Neutrophil (primary cell): ENCODE data around the gene GPR146.
A peak's percentile ranks its signal among the peaks of the same experiment; 100 is the strongest.

ENCODE experiments used
- H3K27ac ChIP-seq: fragments of 200-600 bp; sonication (generic); 2 replicates; pipeline ENCODE4 v1.5.1; 2016; ENCODE audit warnings: mild to moderate bottlenecking, moderate library complexity
- H3K27me3 ChIP-seq: fragments of 200-600 bp; sonication (generic); 2 replicates; pipeline ENCODE4 v1.6.0; 2016; ENCODE audit warnings: mild to moderate bottlenecking
- H3K36me3 ChIP-seq: fragments of 200-600 bp; sonication (generic); 2 replicates; pipeline ENCODE4 v1.5.1; 2017
- H3K4me1 ChIP-seq, 2 experiments: fragments of 200-600 bp in 1 of 2; sonication (generic) in 1 of 2; 1 replicate in 1 of 2; 2 replicates in 1 of 2; pipeline versions ENCODE4 v1.5.1 to v1.6.1; 2013 to 2016; ENCODE audit warnings: low read depth in 1 of 2, low read length in 1 of 2, mild to moderate bottlenecking in 1 of 2, moderate library complexity in 1 of 2; ENCODE audit not compliant: control insufficient read depth in 1 of 2, insufficient read depth in 1 of 2
- H3K4me3 ChIP-seq, 2 experiments: fragments of 200-600 bp in 1 of 2; sonication (generic) in 1 of 2; 1 replicate in 1 of 2; 2 replicates in 1 of 2; pipeline ENCODE4 v1.5.1; 2013 to 2016; ENCODE audit warnings: low read depth in 1 of 2, low read length in 1 of 2, mild to moderate bottlenecking in 1 of 2, moderate library complexity in 1 of 2
- H3K9me3 ChIP-seq: fragments of 200-600 bp; sonication (generic); 2 replicates; pipeline ENCODE4 v1.5.1; 2016
- CTCF ChIP-seq: fragments of 200-600 bp; sonication (generic); IDR thresholded peaks from 2 replicates; pipeline ENCODE4 v1.5.1; 2016; ENCODE audit warnings: antibody characterized with exemption

GPR146 gene

DNA sequence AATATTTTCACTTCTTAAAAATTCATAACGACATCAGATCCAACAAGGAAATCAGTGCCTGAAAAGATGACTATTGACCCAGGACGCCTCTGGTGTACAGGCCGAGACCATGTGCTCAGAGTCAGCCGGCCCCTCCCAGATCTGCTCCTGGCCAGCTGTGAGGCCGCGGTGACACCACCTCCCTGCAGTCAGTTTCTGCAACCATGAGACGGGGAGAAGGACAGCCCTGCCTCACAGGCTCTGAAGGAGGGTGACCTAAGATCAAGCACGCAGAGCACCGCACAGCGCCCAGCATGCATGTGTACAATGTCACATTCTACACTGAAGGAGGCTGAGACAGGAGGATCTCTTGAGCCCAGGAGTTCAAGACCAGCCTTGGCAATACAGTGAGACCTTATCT is 40.9 kb downstream of the GPR146 start:
- Histone ChIP-seq H3K27me3 (peaks cover 24% of the 10 kb centered on the region), H3K4me3 (no peak overlapping the region), H3K9me3 (no peaks in the 10 kb centered on the region), H3K27ac (no peak overlapping the region), H3K36me3 (no peaks in the 10 kb centered on the region), H3K4me1 (peaks cover 5 to 8% of the 10 kb centered on the region in 2 experiments)
- no peak for TF ChIP-seq CTCF

GRCh38 chr7:1085910-1086421 is 41.6 kb downstream of the GPR146 start:
- TF ChIP-seq CTCF, result no peak
- Histone ChIP-seq H3K27me3 (peaks cover 24% of the 10 kb centered on the region), H3K27ac (no peak overlapping the region), H3K9me3 (no peaks in the 10 kb centered on the region), H3K4me1 (peaks cover 5 to 8% of the 10 kb centered on the region in 2 experiments), H3K4me3 (no peak overlapping the region), H3K36me3 (no peaks in the 10 kb centered on the region)

DNA sequence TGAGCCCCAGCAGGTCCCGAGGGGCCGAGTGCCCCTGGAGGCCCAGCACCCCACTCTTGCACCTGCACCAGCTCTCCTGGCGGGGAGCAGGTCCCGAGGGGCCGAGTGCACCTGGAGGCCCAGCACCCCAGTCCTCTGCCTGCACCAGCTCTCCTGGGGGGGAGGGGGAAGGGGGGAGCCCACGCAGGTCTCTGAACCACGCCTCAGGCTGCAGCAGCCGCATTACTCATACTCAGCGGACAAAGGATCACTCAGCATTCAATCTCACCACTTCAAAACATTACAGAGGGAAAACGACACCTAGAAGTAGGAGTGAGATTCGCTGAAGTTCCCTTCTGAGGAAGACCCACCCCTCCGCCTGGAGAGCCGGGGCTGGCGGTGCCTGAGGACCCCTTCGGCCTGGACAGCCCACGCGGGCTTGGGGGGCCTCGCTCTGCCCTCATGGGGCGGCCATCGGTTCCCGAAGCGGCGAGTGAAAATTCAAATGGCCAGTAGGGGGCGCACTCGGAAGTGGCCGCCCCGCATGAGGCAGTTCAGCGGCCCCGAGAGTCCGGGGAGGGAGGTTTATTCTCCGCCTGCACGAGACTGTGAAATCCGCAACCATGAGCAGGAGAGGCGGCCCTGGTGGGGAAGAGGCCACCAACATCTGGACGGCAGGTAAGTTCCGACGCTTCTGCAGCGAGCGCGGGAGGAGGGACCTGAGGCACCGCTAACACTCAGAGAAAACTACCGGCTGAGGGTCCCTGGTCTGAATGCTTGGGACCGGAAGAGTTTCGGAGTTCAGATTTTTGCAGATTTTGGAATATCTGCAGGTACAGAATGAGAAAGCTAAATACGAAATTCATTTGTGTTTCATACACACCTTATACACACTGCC is 42.5 kb downstream of the GPR146 start:
- Histone ChIP-seq H3K9me3 (no peaks in the 10 kb centered on the region), H3K36me3 (no peaks in the 10 kb centered on the region), H3K4me1 (peaks cover 5 to 8% of the 10 kb centered on the region in 2 experiments), H3K27ac (no peak overlapping the region), H3K4me3 (peak overlapping the region in 1 of 2 experiments; percentile 0), H3K27me3 (peaks cover 24% of the 10 kb centered on the region)
- TF ChIP-seq CTCF, result peak; percentile 75

GRCh38 chr7:1087465-1087814 is 43.1 kb downstream of the GPR146 start:
- H3K9me3 ChIP-seq, result no peaks in the 10 kb centered on the region
- H3K27ac ChIP-seq, result no peak overlapping the region
- H3K4me1 ChIP-seq, result peaks cover 5 to 8% of the 10 kb centered on the region in 2 experiments
- no peak for TF ChIP-seq CTCF
- H3K27me3 ChIP-seq, result peaks cover 24% of the 10 kb centered on the region
- no peak overlapping the region for H3K4me3 ChIP-seq
- no peaks in the 10 kb centered on the region for H3K36me3 ChIP-seq

DNA sequence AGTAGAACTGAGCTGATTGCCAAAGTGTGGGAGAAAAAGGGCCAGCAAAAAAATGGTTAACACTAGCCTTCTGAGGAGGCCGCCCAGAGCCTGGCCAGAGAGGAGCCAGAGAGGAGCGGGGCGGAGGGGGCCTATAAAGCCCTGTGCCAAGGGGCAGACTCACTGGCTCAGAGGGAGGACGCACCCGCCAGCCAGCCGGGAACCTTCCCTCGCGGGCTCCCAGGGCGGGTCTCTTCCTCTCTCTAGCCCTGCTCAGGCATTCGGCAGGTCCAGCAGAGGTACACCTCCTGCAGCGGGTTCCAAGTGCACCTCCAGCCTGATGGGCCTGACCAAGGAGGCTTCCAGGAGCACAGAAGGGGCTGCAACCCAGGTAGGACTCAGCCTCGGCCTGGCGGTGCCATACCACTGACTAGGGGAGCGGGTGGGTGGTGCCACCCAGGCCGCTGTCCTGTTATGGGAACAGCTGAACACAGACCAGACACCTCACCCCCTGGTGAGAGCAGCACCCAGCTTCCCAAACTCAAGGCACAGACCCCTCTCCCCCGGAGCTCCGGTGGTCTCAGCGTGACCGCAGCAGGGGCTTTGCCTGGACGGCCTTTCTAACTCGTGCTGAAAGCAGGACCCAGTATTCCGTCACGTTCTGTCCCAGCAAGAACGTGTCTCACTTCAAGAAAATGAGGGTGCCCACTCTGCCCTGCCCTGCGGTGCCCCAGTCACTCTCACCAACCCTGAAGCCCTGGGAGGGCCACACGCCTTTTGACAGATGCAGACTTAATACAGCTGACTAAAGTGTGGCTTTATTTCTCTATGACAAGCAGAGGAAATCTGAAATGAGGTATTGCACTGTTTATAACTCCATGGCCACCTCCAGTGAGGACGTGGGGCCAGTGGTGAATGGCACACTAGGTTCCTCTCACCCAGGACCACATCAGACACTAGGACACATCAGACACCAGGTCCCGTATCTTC is 43.9 kb downstream of the GPR146 start, which contains the start of gene GPER1:
Gene GPER1, plus strand, starts transcription at position 162 of the 969 bp plus-strand sequence. CDS start 3,616 bp downstream, outside the sequence.
- Histone ChIP-seq H3K27ac (no peak within 1 kb of the TSS), H3K9me3 (no peaks in the 10 kb centered on the region), H3K4me1 (peaks cover 5 to 8% of the 10 kb centered on the region in 2 experiments), H3K4me3 (peak within 1 kb of the TSS in 1 of 2 experiments; percentile 0), H3K27me3 (peaks cover 24% of the 10 kb centered on the region), H3K36me3 (no peaks in the 10 kb centered on the region)
- TF ChIP-seq CTCF, result no peak
